Measurements from ENCODE around the gene DUOXA1.
"Not testable (repeated sequence)": the region's sequence is repeated elsewhere in the genome, so short reads cannot be mapped to it uniquely, and the experiment has no call there.

DUOXA1 gene

GRCh38 chr15:45150481-45150880 lies 20.8 kb upstream of the DUOXA1 start:
- DNase-seq = no peak

GRCh38 chr15:45149060-45149459 lies 19.4 kb upstream of the DUOXA1 start:
- DNase-seq = no peak

GRCh38 chr15:45148076-45149059 lies 18.7 kb upstream of the DUOXA1 start:
- no peak for DNase-seq

GRCh38 chr15:45147606-45148005 lies 17.9 kb upstream of the DUOXA1 start:
- no peak for DNase-seq

GRCh38 chr15:45146405-45146804 lies 16.7 kb upstream of the DUOXA1 start:
- no peak for DNase-seq

GRCh38 chr15:45144775-45145174 lies 15.1 kb upstream of the DUOXA1 start:
- DNase-seq = no peak

- no peak for DNase-seq
These were observed 14.3 kb upstream of the DUOXA1 start for GRCh38 chr15:45143946-45144345.

GRCh38 chr15:45143056-45143455 lies 13.4 kb upstream of the DUOXA1 start:
- DNase-seq = no peak

- DNase-seq = no peak
These were observed 11.7 kb upstream of the DUOXA1 start for GRCh38 chr15:45141386-45141785.

- no peak for DNase-seq
These were observed 11.0 kb upstream of the DUOXA1 start for GRCh38 chr15:45140557-45141250.

- no peak for DNase-seq
These were observed 10.1 kb upstream of the DUOXA1 start for GRCh38 chr15:45139770-45140169.

- DNase-seq = no peak
These were observed 9.4 kb upstream of the DUOXA1 start for GRCh38 chr15:45138814-45139765.

GRCh38 chr15:45137703-45138102 lies 8.0 kb upstream of the DUOXA1 start:
- DNase-seq = no peak

GRCh38 chr15:45136378-45136764 lies 6.7 kb upstream of the DUOXA1 start:
- DNase-seq = no peak

GRCh38 chr15:45135705-45136377 lies 6.2 kb upstream of the DUOXA1 start:
- not testable (repeated sequence) for DNase-seq

GRCh38 chr15:45134682-45135604 lies 5.3 kb upstream of the DUOXA1 start:
- no peak for DNase-seq

GRCh38 chr15:45134046-45134445 lies 4.4 kb upstream of the DUOXA1 start:
- DNase-seq = no peak

- DNase-seq = no peak
These were observed 3.9 kb upstream of the DUOXA1 start for GRCh38 chr15:45133561-45133920.

- no peak for DNase-seq
These were observed 3.3 kb upstream of the DUOXA1 start for GRCh38 chr15:45132844-45133560.

GRCh38 chr15:45131510-45131909 lies 1.8 kb upstream of the DUOXA1 start:
- no peak for DNase-seq

All from NCI-H2029 treated with DMSO at 0.1 percent for 48 hours (cell line).